ENCODE data around the gene KCNIP2. TPM values are rescaled to one million over a fixed set of nuclear protein-coding genes. Genes with fewer than 3 reads are reported as not detected.

KCNIP2 gene
- total and polyA plus RNA-seq, 2 of the 13 experiments (the other 11 are each of a cell fraction or from before 2014, with no cell fraction given): 0.42 to 0.70 TPM

GRCh38 chr10:101840741-101841453 is 2.7 kb downstream of the KCNIP2 start (continued):
- TF ChIP-seq ZSCAN31 (CRISPR knock-in tag; IDR thresholded peaks at IDR 0.05; ENCODE audit: low read depth) (no peak), ZNF615 (CRISPR knock-in tag; IDR thresholded peaks at IDR 0.05; ENCODE audit: borderline replicate concordance) (no peak), ZNF776 (CRISPR knock-in tag; IDR thresholded peaks at IDR 0.05) (no peak), MIER3 (CRISPR knock-in tag; IDR thresholded peaks at IDR 0.05; ENCODE audit: borderline replicate concordance) (no peak), REST (IDR thresholded peaks at IDR 0.05; ENCODE audit: borderline replicate concordance in 1 of 2, low read depth in 1 of 2, low read length in 2 of 2) (peak; percentile 94 to 96), DMAP1 (CRISPR knock-in tag; IDR thresholded peaks at IDR 0.05) (no peak), ZNF780A (CRISPR knock-in tag; IDR thresholded peaks at IDR 0.05) (no peak), TBX3 (IDR thresholded peaks at IDR 0.05; ENCODE audit: borderline replicate concordance) (no peak), STAG1 (CRISPR knock-in tag; IDR thresholded peaks at IDR 0.05) (peak; percentile 83), SIN3B (IDR thresholded peaks at IDR 0.05; ENCODE audit: low read length) (no peak), ZFYVE20 (CRISPR knock-in tag; IDR thresholded peaks at IDR 0.05; ENCODE audit: borderline replicate concordance, low read depth) (no peak; the same call in 1 of the 2 replicates), EHMT2 (IDR thresholded peaks at IDR 0.05; ENCODE audit: borderline replicate concordance, low read depth, low read length) (0 out of 2 replicates have a peak, but pooled peaks have one; percentile 84), SAP130 (CRISPR knock-in tag; IDR thresholded peaks at IDR 0.05; ENCODE audit: low read depth) (peak; percentile 68), E2F2 (CRISPR knock-in tag; IDR thresholded peaks at IDR 0.05; ENCODE audit: borderline replicate concordance) (no peak), ZFP90 (CRISPR knock-in tag; IDR thresholded peaks at IDR 0.05; ENCODE audit: borderline replicate concordance) (0 out of 2 replicates have a peak, but pooled peaks have one; percentile 50), NFKBIZ (CRISPR knock-in tag; IDR thresholded peaks at IDR 0.05) (no peak), ONECUT2 (CRISPR knock-in tag; IDR thresholded peaks at IDR 0.05) (no peak), ZNF276 (CRISPR knock-in tag; IDR thresholded peaks at IDR 0.05; ENCODE audit: low read depth) (no peak), SOX13 (IDR thresholded peaks at IDR 0.05) (no peak), SOX13 (CRISPR knock-in tag; conservative IDR thresholded peaks at IDR 0.05 in 1 of 2, IDR thresholded peaks at IDR 0.05 in 1 of 2) (0 out of 4 replicates have a peak, but pooled peaks of 1 of the 2 experiments have one; percentile 27), JARID2 (CRISPR knock-in tag; IDR thresholded peaks at IDR 0.05; ENCODE audit: insufficient replicate concordance) (no peak), THYN1 (CRISPR knock-in tag; IDR thresholded peaks at IDR 0.05; ENCODE audit: borderline replicate concordance, low read depth) (no peak), ZNF337 (CRISPR knock-in tag; IDR thresholded peaks at IDR 0.05; ENCODE audit: borderline replicate concordance, low read depth) (no peak), NFKB2 (CRISPR knock-in tag; IDR thresholded peaks at IDR 0.05; ENCODE audit: borderline replicate concordance) (peak; percentile 59; the same call in 1 of the 2 replicates)
